HG02970 (cell line): ENCODE measurements around the gene PLEKHG5.
"Not testable (repeated sequence)": the region's sequence is repeated elsewhere in the genome, so short reads cannot be mapped to it uniquely, and the experiment has no call there.

Source experiments
- ATAC-seq: cut with Tn5 transposase; IDR thresholded peaks from one replicate; pipeline ENCODE4 v1.9.1; 2021; ENCODE audit warnings: mild to moderate bottlenecking, moderate library complexity, moderate number of reproducible peaks; ENCODE audit not compliant: unreplicated experiment, low FRiP score

The PLEKHG5 gene

GRCh38 chr1:6450005-6450450 lies 41.4 kb downstream of the PLEKHG5 start:
- no peak for ATAC-seq

GRCh38 chr1:6448749-6449631 lies 42.5 kb downstream of the PLEKHG5 start:
- no peak for ATAC-seq

DNA sequence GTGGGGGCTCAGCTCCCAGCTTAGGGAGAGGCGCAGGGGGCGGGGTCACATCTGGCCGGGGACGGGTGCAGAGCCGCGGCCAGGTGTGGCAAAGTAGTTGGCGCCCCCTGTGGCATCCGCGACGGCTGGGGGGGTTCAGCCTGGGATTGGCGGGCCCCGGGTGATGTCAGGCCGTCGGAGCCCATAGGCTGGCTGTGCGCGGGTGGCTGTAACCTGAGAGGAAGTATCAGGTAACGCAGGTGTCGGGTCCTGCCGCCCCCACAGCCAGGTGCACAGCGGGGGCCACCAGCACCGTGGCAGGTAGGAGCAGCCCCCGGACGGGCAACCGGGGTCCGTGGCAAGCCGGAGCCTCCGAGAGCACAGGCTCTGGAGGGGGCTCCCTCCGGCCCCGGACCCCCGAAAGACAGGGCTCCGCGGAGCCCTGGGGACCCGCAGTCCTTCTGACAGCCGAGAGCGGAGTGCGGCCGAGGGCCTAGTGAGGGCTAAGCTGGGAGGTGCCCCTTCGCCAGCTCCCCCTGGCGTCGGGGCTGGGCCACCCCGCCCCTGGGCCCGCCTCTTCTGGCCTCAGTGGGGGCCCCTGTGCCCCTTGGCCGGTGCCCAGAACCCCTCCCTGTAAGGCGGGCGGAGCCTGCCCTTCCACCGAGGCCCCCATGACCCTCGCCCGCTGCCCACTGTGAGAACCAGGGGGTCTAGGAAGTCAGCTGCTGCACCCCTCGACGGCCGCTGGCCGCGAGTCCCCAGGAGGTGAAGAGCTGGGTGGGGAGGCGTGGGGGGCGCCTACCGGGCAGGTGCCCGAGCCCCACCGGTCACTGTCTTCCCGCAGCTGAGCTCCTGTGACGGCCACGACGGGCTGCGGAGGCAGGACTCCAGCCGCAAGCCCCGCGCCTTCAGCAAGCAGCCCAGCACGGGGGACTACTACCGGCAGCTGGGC lies 43.4 kb downstream of the PLEKHG5 start:
- no peak for ATAC-seq

GRCh38 chr1:6447016-6447817 lies 44.2 kb downstream of the PLEKHG5 start:
- no peak for ATAC-seq

DNA sequence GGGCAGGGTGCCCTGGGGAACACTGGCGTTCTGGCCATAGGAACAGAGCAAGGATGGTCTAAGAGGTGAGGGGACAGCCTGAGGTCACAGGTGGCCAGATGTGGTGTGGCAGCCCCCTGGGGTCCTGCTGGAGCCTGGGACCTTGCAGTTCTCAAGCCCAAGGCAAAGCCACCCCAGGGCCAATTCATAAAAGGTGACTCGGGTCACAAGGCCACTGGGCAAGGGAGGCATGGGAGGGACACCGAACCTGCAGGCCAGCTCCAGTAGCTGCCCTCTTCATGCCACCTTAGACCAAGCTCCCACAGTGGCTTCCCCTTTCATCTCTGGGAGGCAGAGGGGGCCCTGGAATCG lies 44.8 kb downstream of the PLEKHG5 start:
- ATAC-seq: no peak

- ATAC-seq: not testable (repeated sequence)
Observed at GRCh38 chr1:6445929-6446328, 45.5 kb downstream of the PLEKHG5 start.

GRCh38 chr1:6445062-6445763 lies 46.3 kb downstream of the PLEKHG5 start:
- ATAC-seq: no peak

- no peak for ATAC-seq
Observed at GRCh38 chr1:6444377-6444776, 47.1 kb downstream of the PLEKHG5 start.

DNA sequence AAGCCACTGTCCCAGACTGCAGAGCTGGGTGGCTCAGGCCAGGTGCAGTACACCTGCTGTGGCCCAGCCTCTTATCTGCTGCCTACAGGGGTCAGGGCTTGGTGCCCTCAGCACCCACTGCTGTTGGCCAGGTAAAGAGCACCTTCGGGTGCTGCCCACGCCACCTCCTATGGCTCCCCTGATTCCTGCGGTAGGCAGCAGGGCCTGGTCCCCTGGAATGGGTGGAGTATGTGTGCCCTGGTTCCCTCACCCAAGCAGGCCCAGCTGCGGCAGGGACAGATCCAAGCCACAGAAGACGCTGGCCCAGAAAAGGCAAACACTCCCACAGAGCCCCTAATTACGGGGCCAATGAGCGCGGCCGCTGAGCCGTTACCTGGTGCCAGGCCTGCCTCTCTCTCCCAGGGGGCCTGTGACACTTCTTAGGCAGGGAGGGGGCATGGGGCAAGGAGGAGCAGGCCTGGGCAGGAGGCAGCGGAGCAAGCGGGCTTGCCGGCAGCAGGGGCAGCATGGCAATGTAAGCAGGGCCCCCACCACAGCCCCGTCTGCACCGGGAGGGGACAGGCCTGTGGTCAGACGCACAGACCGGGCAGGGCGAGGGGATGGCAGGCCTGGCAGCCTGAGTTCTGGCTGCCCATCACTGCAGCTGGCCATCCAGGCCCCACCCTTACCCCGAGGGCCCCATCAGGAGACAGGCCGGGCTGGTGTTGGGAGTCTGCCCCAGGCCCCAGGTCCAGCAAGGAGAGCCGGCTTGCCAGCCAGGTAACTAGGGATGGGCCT lies 47.9 kb downstream of the PLEKHG5 start:
- ATAC-seq: no peak

DNA sequence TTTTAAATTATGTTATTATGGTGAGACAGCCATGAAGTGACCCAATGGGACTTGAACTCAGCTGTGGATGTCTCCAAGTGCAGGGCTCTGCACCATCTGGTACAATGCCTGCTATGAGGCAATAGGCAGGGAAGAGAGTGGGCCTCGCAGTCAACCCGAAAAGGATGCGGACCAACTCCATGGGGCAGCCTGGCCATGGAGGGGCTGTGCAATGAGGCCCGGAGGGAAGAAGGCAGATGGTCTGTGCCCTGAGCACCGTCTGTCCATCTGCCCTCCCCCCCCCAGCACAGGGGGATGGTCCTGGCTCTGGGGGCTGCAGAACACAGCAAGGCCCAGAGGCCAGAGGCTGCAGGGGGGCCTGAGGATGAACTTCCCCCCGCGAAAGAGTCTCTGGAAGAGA lies 49.9 kb downstream of the PLEKHG5 start:
- no peak for ATAC-seq

DNA sequence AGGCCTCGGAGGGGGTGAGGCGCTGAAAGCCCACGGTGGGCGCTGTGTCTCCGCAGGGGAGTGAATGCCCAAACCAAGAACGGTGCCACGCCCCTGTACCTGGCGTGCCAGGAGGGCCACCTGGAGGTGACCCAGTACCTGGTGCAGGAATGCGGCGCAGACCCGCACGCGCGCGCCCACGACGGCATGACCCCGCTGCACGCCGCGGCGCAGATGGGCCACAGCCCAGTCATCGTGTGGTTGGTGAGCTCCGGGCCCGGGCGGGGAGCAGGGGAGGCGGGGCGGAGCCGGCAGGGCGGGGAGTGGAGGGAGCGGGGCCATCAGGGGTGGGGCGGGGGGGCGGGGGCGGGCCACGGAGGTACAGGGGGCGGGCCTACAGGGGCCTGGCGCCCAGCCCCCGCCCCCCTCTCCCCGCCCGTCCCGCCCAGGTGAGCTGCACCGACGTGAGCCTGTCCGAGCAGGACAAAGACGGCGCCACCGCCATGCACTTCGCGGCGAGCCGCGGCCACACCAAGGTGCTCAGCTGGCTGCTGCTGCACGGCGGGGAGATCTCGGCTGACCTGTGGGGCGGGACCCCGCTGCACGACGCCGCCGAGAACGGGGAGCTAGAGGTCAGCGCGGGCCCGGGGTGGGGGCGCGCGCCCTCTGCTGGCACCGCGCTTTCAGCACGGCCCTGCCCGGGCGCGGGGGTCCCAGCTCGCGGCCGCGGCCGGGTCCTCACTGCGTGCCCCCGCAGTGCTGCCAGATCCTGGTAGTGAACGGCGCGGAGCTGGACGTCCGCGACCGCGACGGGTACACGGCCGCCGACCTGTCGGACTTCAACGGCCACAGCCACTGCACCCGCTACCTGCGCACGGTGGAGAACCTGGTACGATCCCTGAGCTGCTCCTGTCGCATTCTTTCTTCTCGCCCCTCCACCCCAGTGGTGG lies 51.0 kb downstream of the PLEKHG5 start:
- ATAC-seq: no peak

DNA sequence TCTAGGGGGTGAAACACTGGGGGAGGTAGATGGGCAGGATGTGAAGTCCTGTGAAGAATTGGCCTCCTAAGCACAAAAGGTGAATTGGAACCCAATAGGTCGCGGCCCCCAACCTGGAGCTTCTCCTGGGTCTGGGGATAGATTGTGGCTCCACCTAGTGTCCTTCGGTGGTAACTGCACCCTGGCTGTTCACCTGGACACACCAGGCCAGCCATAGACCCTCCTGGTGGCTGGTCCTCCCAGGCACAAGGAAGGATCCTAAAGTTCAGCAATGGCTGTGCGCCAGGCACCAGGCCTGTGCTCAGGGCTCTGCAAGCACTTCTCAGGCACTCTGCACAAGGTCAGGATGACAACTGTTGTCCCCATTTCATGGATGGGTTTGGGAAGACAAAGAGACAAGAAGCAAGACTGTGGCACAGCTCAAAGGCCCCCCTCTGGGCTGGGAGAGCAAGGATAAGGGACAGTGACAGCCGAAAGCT lies 53.4 kb downstream of the PLEKHG5 start:
- no peak for ATAC-seq

DNA sequence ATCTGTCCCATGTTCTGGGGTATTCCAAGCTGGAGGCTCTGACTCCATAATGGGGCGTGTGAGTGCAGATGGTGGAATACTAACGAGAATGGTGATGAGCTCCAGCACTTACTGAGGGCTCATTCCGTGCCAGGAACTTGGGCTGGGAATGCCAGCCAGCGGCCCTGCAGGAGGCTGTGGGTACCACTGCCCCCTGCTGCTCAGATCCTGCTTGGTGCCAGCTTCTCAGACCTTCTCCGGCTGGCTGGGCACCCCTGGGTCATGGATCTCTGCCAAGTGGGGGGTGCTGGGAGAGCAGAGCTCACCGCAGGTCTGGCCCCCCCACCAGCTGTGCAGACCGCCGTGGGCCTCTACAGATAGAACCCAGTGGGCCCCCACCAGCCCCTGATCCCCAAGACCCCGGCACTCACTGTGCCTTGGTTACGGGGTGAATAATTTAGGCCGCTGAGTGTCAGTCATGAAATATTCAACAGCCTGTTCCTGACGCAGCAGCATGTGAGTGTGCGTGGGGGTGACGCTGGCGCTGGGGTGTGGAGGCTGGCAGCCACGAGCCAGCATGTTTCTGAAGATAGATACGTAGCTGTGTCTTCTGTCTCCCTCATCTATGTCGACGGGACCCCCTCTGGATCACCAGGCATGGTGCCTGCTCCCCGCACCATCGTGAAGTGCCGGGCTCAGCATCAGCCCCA lies 54.3 kb downstream of the PLEKHG5 start:
- not testable (repeated sequence) for ATAC-seq

DNA sequence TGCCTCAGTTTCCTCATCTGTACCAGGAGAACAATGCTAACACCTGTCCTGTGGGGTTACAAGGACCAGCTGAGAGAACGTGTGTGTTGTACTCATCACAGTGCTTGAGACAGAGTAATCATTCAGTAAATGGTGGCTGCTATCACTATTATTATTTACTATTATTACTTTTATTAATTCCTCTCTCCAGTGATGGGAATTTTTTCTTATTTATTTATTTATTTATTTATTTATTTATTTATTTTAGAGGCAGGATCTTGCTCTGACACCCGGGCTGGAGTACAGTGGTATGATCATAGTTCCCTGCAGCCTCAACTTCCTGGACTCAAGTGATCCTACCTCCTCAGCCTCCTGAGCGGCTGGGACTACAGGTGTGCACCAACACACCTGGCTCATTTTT lies 55.2 kb downstream of the PLEKHG5 start:
- not testable (repeated sequence) for ATAC-seq

DNA sequence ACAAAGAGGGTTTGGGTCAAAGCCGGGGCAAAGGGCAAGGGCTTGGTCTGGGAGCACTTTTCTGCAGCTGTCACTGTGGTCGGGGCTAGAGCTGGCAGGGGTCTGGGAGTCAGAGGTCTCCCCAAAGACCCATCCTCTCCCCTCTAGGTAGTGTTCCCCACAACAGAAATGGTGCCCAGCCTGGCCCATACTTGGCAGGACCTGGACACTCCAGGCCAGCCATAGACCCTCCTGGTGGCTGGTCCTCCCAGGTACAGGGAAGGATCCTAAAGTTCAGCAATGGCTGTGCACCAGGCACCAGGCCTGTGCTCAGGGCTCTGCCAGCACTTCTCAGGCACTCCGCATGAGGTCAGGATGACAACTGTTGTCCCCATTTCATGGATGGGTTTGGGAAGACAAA lies 55.9 kb downstream of the PLEKHG5 start:
- ATAC-seq: no peak

- ATAC-seq: no peak
Observed at GRCh38 chr1:6435129-6435528, 56.3 kb downstream of the PLEKHG5 start.

GRCh38 chr1:6434186-6434585 lies 57.3 kb downstream of the PLEKHG5 start:
- ATAC-seq: no peak
